Nephron (organoid): ENCODE data around the gene CEBPG.

Source experiments
- H3K27ac Mint-ChIP-seq, 3 experiments: 2 replicates each; pipeline ENCODE4 v1.8.0; 2020; ENCODE audit warnings: mixed read lengths in 3 of 3, mild to moderate bottlenecking in 2 of 3, moderate library complexity in 1 of 3
- H3K27me3 Mint-ChIP-seq: 2 replicates; pipeline ENCODE4 v1.8.0; 2021; ENCODE audit warnings: low read depth, mild to moderate bottlenecking, moderate library complexity, mixed read lengths
- H3K36me3 Mint-ChIP-seq: 2 replicates; pipeline ENCODE4 v1.8.0; 2020; ENCODE audit warnings: low read depth, mixed read lengths
- H3K4me1 Mint-ChIP-seq: 2 replicates; pipeline ENCODE4 v1.8.0; 2020; ENCODE audit warnings: mixed read lengths
- H3K4me3 Mint-ChIP-seq, 3 experiments: 2 replicates each; pipeline ENCODE4 v1.8.0; 2020; ENCODE audit warnings: mild to moderate bottlenecking in 3 of 3, mixed read lengths in 3 of 3, moderate library complexity in 2 of 3
- H3K9me3 Mint-ChIP-seq: 2 replicates; pipeline ENCODE4 v1.8.0; 2020; ENCODE audit warnings: mixed read lengths
- TF ChIP-seq, protein P1 (sequence below), 3 experiments: fragments of 200-600 bp; sonication (generic); IDR thresholded peaks; one replicate each; pipeline ENCODE4 v1.5.0; 2021; ENCODE audit warnings: antibody characterized with exemption in 3 of 3; ENCODE audit not compliant: unreplicated experiment in 3 of 3

The CEBPG gene

DNA sequence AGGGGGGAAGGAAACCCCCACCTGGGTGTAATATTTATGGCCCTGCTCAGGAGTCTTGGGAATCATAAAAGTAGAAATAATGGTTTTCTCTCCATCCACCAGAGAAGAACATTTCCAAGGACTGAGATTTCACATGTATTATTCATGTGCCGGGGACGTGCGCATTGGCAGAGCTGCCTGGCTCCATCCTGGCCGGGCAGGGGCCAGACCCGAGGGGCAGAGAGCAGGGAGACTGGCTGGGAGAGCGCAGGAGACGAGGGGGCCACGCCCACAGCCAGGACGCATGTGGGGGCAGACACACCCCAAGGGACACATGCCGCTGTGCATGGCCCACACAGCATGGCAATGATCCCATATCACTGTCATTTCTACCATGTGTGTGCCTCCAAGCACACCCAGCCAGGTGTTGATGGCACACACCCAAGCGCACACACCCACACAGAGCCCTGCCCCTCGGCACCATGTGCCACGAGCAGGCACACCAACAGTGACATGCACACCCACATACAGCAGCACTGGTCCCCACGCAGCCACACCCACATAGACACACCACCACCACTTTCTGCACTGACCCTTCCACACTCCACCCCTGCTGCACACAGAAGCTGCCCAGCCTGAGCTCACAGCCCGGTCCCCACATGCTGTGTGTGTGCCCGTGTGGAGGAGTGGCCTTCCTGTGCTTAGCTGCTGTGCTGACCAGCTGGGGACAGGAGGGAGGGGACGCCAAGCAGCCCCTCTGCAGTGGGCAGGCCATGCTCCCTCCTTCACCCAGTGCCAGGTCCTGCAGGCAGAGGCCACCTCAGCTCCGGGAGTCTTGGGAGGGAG is 39.3 kb downstream of the CEBPG start:
- Mint-ChIP-seq H3K4me1 (peaks cover 7% of the 10 kb centered on the region), H3K4me3 (no peak overlapping the region), H3K9me3 (no peaks in the 10 kb centered on the region), H3K36me3 (no peaks in the 10 kb centered on the region), H3K27ac (no peak overlapping the region), H3K27me3 (peaks cover 3% of the 10 kb centered on the region)
- TF ChIP-seq, protein P1, sequence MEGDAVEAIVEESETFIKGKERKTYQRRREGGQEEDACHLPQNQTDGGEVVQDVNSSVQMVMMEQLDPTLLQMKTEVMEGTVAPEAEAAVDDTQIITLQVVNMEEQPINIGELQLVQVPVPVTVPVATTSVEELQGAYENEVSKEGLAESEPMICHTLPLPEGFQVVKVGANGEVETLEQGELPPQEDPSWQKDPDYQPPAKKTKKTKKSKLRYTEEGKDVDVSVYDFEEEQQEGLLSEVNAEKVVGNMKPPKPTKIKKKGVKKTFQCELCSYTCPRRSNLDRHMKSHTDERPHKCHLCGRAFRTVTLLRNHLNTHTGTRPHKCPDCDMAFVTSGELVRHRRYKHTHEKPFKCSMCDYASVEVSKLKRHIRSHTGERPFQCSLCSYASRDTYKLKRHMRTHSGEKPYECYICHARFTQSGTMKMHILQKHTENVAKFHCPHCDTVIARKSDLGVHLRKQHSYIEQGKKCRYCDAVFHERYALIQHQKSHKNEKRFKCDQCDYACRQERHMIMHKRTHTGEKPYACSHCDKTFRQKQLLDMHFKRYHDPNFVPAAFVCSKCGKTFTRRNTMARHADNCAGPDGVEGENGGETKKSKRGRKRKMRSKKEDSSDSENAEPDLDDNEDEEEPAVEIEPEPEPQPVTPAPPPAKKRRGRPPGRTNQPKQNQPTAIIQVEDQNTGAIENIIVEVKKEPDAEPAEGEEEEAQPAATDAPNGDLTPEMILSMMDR (IDR thresholded peaks at IDR 0.05; ENCODE audit: unreplicated experiment in 3 of 3) = no peak

DNA sequence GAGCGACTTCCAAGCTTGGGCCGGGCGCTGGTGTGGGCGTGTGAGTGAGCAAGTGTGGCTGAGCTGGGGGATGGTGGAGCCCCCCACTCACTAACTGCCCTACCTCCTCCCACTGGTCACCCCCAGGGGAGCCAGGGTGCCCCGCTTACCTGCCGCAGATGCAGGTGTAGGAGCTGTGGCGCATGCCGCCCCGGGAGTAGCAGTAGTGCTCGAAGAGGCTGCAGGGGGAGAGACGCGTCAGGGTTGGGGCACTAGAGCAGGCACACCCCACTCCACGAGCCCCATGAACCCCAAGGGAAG is 39.9 kb downstream of the CEBPG start:
- TF ChIP-seq, protein P1 (IDR thresholded peaks at IDR 0.05; ENCODE audit: unreplicated experiment in 3 of 3) = no peak
- Mint-ChIP-seq H3K27me3 (peaks cover 6% of the 10 kb centered on the region), H3K4me1 (peaks cover 7% of the 10 kb centered on the region), H3K27ac (no peak overlapping the region), H3K36me3 (no peaks in the 10 kb centered on the region), H3K9me3 (no peaks in the 10 kb centered on the region), H3K4me3 (no peak overlapping the region)

DNA sequence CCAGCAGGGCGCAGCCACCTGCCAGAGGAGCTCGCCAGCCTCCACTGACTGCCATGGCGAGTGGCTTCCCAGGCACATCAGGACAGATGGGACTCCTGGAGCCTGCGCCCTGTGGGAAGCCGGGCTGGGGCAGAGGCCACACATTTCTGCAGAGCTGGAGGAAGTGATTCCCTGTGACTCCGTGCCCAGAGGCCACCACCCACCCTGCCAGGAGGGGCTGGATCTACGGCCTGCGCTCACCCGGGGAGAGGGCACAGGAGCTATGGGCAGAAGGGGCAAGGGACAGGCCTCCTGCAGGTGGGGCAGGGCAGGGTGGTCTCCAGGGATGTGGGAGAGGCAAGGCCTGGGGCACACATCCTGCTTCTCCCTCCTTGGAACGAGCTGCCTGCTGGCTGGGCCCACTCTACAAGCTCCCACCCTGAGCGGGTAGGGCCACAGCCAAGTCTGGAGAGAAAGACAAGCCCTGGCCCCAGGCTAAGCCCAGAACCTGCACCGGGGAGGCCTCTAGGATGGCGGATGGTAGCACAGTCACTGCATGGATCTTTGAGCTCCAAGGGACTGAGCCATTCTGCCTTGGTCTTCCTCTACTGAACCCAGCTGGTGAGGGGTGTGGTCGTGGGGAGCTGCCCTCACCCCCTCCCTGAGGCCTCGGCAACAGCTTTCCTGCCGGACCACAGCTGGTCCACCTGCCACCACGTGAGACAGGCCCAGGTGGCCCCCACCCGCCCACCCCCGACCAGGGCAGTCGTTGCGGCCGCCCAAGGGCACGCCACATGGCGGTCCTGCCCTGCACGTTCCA is 40.6 kb downstream of the CEBPG start:
- peaks cover 6% of the 10 kb centered on the region for H3K27me3 Mint-ChIP-seq
- no peak overlapping the region for H3K4me3 Mint-ChIP-seq

DNA sequence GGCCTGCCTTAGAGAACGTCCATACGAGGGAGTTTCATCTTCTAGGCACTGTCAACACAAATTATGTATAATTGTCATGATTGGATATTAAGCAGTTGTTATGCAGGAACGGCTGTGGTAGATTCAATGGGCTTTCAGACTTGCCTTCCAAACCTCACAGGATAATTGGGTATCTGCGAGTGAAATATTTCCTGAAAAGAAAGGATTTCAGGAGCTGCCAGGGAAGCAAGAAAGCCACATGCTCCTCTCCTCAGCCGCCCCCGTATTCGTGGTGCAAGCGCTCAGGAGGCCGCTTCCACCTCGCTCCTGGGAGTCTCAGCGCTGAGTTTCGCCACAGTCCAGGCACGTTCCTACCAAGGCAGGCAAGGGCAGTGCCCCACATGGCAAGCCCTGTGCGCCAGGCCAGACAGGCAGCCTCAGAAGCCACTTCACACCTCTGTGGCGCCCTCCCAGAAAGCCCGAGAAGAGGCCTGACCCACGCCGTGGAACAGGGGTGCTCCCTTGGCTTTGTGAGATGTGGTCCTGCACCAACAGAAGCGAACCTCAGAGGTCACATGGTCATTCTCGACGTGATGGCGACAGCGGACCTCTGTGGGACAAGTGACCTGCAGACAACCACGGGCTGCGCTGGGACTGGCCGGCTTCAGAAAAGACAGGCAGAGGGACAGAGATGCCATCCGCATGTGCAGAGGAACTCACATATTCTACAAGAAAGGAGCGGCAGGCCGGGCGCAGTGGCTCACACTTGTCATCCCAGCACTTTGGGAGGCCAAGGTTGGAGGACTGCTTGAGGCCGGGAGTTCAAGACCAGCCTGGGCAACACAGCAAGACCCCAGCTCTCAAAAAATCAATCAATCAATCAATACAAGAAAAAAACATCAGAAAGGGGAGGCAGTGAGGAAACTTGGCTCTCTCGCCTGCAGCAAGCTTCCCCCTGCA is 41.4 kb downstream of the CEBPG start:
- TF ChIP-seq, protein P1 (IDR thresholded peaks at IDR 0.05; ENCODE audit: unreplicated experiment in 3 of 3) = no peak
- no peak overlapping the region for H3K27ac Mint-ChIP-seq
- H3K4me1 Mint-ChIP-seq = peaks cover 7% of the 10 kb centered on the region
- no peaks in the 10 kb centered on the region for H3K9me3 Mint-ChIP-seq
- H3K27me3 Mint-ChIP-seq = peaks cover 6% of the 10 kb centered on the region
- H3K4me3 Mint-ChIP-seq = no peak overlapping the region
- no peaks in the 10 kb centered on the region for H3K36me3 Mint-ChIP-seq

More for the DNA sequence above, 40.6 kb downstream of the CEBPG start:
- Mint-ChIP-seq H3K27ac (no peak overlapping the region), H3K4me1 (peaks cover 7% of the 10 kb centered on the region), H3K9me3 (no peaks in the 10 kb centered on the region), H3K36me3 (no peaks in the 10 kb centered on the region)
- TF ChIP-seq, protein P1 (IDR thresholded peaks at IDR 0.05; ENCODE audit: unreplicated experiment in 3 of 3) = no peak

- Mint-ChIP-seq H3K27ac (no peak overlapping the region), H3K4me1 (peaks cover 7% of the 10 kb centered on the region), H3K36me3 (no peaks in the 10 kb centered on the region), H3K27me3 (peaks cover 6% of the 10 kb centered on the region), H3K4me3 (peak overlapping the region in 2 of 3 experiments; percentile 27 to 50), H3K9me3 (no peaks in the 10 kb centered on the region)
- TF ChIP-seq, protein P1 (IDR thresholded peaks at IDR 0.05; ENCODE audit: unreplicated experiment in 3 of 3) = peak; percentile 55 to 61 (median 55)
Observed at GRCh38 chr19:33416307-33417215, 43.1 kb downstream of the CEBPG start.
